Mucosa of rectum (tissue), 2 donors: Measurements from ENCODE around the gene CNPPD1.

Source experiments
- H3K27ac ChIP-seq, 2 donors: one replicate each; pipeline ENCODE4 v1.7.0; 2013; ENCODE audit warnings: inconsistent platforms in 2 of 2, low read depth in 2 of 2, low read length in 2 of 2
- H3K27me3 ChIP-seq, 2 donors: one replicate each; pipeline ENCODE4 v1.7.0; 2013; ENCODE audit warnings: low read length in 2 of 2; ENCODE audit not compliant: control insufficient read depth in 2 of 2, insufficient read depth in 2 of 2
- H3K36me3 ChIP-seq, 2 donors: one replicate each; pipeline ENCODE4 v1.7.0; 2013; ENCODE audit warnings: low read length in 2 of 2; ENCODE audit not compliant: control insufficient read depth in 2 of 2, insufficient read depth in 2 of 2
- H3K4me1 ChIP-seq, 2 donors: one replicate each; pipeline ENCODE4 v1.7.0; 2013; ENCODE audit warnings: low read length in 2 of 2, mild to moderate bottlenecking in 1 of 2; ENCODE audit not compliant: control insufficient read depth in 2 of 2, insufficient read depth in 2 of 2
- H3K4me3 ChIP-seq, 2 donors: one replicate each; pipeline ENCODE4 v1.7.0; 2013; ENCODE audit warnings: low read length in 2 of 2
- H3K9ac ChIP-seq, 2 donors: one replicate each; pipeline ENCODE4 v1.7.0; 2013; ENCODE audit warnings: low read length in 2 of 2, low read depth in 1 of 2, mild to moderate bottlenecking in 1 of 2
- H3K9me3 ChIP-seq, 2 donors: one replicate each; pipeline ENCODE4 v1.7.0; 2013; ENCODE audit warnings: low read length in 2 of 2; ENCODE audit not compliant: control insufficient read depth in 2 of 2
- donor health status: healthy.
- donor health status: Normal muscosa, but diverticular disease.

The CNPPD1 gene

DNA sequence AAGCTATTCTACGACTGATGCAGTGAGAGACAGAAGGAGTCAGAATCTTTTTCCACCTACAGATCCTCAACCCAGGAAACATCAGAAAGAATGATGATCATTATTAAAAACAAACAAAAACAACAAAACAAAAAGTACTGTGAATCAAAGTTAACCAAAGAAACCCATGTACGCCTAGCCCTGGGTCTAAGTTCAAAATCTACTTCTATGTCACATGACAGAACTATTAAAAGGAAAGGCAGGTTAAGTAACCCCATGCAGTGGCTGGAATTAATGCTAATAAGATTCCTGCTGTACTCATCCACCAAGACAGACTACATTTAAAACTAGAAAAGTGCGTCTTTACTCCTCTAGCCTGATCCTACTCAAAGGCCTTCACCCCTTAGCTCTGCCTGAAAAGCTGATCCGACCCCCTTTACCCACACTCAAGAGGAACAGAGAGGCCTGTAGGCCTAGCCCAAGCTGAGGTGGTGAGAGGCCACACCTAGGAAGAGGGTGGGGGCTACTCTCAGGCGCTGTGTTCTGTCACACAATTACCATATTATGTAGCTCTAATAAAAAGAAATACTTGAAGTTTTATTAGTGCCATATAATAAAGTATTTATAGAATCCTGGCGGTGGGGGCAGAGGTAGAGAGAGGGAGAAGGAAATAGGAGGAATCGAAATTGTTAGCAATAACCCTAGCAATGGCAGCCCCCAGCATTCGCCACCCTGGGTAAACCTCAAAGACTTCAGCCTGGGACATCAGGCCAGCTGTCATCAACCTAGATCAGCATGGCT, 53.2 kb downstream of the CNPPD1 start:
- no peaks in the 10 kb centered on the region for H3K9me3 ChIP-seq
- H3K4me1 ChIP-seq: peaks cover 42 to 70% of the 10 kb centered on the region in 2 donors
- peak overlapping the region; percentile 54 for H3K4me3 ChIP-seq
- H3K27me3 ChIP-seq: no peaks in the 10 kb centered on the region
- H3K27ac ChIP-seq: peak overlapping the region; percentile 93 to 94
- H3K9ac ChIP-seq: peak overlapping the region; percentile 71 to 77
- no peaks in the 10 kb centered on the region for H3K36me3 ChIP-seq

- H3K4me3 ChIP-seq: peak overlapping the region in 1 of 2 donors; percentile 45
Observed at GRCh38 chr2:219122202-219122980, 54.3 kb downstream of the CNPPD1 start.

More at GRCh38 chr2:219122202-219122980, 54.3 kb downstream of the CNPPD1 start:
- Histone ChIP-seq H3K4me1 (peaks cover 44 to 71% of the 10 kb centered on the region in 2 donors), H3K27ac (peak overlapping the region; percentile 93 to 94), H3K27me3 (no peaks in the 10 kb centered on the region), H3K9me3 (no peaks in the 10 kb centered on the region), H3K9ac (peak overlapping the region; percentile 47 to 77), H3K36me3 (no peaks in the 10 kb centered on the region)
